T-helper 2 cell (primary cell): ENCODE data around the gene HAND2.

ENCODE experiments used
- DNase-seq, 5 experiments: peaks; one replicate each; pipeline versions ENCODE4 v3.0.0 to v3.0.0-alpha.2; 2012 to 2022

Gene HAND2

DNA sequence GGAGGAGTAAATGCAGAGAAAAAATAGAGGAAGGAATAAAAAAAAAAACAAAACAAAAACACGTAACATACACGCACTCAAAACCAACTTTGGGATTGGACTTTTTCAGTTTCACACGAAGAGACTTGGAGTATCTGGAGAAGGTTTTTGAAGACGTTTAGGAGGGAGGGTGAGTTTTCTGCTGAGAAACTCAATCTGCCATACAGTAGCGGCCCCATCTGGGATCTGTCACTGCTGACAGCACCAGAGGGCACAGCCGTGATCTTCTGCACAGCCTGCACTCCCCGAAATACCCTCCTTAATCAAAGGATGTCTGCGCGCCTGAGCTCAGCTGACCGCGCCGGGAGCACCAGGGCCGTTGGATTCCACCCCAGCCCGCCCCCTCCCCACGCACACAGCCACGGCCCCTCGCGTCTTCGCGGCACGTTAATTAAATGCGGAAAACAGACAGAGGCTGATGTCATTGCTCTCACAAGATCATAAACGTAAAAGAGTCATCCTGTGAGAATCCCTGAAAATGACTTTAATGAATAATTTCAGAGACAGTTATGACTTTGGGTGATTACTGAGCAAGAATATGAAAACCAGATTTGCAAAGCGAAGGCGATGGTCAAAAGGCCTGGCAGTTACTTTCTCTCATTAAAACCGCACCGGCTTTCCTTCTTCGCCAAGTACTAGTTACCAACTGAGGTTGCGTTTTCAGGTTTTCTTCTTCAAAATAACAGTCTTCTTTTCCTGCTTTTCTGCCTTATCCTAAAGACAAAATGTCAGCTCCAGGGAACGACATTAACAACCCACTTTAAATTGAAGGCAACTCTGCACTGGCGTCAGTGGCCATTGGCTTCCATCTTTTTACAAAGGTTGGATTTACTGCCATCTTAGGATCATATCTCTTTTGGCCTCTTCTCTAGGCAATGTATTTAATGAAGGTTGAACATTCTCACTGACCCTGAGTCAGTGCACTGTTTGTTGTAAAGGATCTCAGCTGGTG is 10.6 kb downstream of the HAND2 start:
- no peak for DNase-seq

DNA sequence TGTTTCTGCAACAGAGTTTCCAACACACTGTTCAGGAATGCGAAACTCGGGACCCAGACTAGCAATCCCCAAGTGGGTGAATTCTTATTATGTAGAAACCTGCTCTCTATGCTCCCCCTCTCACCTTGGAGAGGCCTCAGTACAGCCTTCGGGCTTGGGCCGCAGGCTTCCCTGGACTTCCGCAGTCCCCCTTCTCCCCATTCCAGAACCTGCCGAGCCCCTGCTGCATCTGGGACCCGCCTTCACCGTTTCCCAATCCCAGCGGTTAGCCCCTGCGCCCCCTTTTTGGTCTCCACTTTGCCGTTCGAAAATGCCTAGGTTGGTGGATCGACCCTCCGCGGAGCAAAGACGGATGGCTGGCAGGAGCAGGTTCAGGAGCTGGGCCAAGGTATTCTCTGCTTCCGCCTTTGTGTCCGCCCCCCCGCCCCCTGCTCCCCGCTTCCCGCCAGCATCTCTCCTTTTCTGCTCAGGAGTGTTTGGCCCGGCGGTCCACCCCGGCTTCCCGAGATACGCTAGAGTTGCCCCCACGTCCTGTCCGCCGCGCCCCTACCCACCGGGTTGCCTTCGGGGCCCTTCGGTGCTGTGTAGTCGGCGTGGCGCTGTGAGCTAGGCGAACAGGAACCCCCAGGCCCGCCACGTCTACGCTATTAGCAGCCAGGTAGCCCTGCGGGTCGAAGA is 11.5 kb downstream of the HAND2 start:
- no peak for DNase-seq

DNA sequence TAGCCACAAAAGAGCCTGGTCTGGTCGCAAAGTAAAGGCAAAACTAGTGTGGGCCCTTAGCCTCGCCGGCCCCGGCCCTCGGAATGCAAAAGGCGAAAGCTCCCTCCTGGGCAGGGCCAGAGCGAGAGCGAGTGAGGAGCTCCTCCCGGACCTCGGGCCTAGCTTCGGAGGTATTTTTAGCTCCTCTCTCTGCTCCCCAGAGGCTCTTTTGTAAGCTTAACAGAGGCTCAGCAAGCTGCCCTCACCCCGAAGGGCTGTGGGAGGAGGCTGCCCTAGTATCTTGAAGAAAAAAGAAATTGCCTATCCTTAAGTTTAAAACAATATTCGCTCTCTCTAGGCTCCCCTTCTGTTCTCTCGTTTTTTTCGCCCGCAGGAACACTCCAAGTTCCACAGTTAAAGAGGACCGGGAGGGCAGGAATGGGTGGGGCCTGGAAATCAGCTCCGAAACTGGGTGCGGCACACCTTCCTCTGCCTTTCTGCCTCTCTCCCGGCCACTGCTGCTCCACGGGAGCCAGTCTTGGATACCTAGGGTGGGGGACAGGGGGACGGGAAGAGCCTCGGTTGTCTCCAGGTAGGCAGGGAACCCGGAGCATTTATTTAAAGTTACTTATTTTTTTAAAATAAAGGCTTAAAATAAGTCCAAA is 12.1 kb downstream of the HAND2 start:
- no peak for DNase-seq

DNA sequence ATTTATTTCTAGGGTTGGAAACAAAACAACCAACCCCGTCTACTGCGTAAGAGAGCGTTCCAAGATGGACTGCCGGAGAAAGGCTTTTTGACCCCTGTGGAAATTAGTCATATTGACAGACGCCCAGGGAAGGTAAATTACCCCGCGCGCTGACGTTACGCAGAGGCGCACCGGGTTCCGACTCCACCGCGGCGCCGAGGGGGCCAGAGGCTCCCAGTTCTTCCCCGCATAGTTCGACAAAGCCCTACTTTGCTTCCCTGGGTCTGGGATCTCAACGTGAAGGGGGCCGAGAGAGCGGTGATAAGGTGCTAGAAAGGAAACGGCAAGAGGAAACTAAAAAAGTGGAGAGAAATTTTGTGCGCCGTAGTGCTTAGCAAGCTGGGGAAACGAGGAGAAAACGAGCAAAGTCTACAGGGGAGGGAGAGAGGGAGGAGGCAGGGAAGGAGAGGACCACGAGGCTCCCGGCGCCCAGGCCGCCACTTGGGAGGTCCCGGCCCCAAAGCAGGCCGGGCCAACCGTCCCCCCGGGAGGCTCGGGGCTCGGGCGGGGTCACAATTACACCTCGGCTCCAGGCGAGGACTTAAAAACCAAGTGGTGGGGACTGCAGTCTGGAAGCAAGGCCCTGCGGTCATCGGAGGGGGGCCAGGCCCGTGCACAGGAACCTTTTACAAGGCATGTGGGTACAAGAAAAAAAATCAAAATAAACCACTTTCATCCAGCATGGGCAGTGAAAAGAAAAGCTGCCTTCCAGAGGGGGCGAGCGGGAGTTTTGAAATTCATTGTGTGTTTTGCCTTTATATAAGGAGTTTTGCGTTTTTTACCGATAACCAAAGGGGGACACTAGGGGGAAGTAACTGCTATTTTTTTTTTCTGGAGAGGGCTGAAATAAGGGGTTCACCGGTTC is 13.2 kb downstream of the HAND2 start:
- DNase-seq: no peak

DNA sequence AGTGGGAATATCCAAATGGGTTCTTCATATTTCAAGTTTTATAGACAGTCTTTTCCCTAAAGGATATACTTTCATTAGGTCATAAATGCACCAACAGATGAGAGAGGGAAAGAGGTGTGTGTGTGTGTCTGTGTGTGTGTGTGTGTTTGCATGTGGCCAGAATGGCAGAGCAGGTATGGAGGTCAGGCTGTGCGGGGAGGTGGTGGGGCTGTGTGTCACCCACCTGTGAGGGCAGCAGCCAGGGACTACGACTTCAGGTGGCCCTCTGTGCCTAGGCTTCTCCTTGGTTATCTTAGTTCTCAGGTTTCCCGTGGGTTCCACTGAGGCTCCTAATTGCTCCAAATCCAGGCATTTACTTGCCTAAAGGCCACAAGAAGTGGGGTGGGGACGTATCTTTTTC is 14.6 kb downstream of the HAND2 start:
- DNase-seq: no peak

DNA sequence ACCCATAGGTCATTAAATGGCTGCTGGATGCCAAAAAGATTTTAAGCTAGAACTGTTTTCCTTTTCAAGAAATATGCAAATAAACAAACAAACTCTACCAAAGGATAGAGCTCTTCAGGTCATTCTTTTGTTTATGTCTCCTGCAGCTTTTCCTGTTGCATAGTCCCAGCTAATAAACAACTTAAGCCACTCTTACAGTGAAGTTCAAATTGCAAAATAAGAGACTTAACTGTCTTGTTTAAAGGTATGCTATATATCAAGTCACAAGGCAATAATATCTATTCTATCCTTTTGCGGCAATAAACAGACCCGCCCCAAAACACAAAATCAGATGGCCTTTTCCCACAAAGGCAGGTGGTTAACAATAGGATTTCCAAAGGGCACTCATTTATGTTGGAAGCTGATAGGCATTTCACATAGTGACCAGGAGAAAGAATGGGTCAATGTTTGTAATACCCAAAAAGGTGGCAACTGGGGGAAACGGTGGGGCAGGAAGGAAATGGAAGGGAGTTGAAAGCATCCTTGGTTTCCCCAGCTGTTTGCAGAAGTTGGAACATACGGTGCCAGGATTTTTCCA is 15.3 kb downstream of the HAND2 start:
- no peak for DNase-seq

DNA sequence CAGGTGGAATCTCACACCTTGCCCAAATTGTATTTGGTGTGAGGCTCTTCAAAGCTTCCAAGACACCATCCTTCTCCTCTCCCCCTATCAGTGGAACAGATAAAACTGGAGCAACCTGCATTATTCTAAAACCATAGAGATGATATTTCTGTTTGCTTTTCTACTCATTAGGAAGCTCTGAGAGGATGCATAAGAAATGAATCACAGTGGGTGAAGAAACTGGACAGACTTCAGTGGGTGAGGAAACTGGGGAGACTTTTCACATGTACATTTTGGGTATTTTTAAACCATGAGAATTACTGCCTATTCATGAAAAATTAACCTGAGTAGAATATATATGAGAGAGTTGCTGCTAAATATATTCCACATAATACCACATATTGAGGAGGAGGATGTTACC is 16.4 kb downstream of the HAND2 start:
- DNase-seq: no peak

DNA sequence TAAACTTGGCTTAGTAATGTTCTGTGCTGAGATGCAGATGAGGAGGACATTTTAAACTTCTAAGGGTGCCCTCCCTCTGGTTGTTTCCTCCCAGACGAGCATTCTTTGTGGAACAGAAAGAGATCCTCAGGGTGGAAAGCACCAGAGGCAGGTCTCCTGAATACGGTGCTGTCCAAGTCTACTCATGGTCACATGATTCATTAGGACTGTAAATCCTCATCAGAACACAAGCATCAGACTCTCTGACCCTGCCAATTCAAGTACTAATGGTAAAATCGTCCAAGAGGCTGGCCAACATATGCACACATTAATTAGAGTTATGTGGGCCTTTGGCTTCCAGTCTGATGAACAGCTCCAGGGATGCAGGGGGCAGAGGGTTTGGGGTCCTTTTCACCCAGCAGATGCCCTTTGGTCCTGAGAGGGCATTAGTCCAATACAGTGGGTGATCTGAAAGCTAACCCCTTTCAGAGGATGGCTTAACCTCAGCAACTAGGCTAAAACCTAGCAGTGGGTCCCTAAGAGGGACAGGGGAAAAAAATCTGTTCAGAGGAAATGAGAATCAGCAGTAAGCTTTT is 18.2 kb downstream of the HAND2 start:
- no peak for DNase-seq

DNA sequence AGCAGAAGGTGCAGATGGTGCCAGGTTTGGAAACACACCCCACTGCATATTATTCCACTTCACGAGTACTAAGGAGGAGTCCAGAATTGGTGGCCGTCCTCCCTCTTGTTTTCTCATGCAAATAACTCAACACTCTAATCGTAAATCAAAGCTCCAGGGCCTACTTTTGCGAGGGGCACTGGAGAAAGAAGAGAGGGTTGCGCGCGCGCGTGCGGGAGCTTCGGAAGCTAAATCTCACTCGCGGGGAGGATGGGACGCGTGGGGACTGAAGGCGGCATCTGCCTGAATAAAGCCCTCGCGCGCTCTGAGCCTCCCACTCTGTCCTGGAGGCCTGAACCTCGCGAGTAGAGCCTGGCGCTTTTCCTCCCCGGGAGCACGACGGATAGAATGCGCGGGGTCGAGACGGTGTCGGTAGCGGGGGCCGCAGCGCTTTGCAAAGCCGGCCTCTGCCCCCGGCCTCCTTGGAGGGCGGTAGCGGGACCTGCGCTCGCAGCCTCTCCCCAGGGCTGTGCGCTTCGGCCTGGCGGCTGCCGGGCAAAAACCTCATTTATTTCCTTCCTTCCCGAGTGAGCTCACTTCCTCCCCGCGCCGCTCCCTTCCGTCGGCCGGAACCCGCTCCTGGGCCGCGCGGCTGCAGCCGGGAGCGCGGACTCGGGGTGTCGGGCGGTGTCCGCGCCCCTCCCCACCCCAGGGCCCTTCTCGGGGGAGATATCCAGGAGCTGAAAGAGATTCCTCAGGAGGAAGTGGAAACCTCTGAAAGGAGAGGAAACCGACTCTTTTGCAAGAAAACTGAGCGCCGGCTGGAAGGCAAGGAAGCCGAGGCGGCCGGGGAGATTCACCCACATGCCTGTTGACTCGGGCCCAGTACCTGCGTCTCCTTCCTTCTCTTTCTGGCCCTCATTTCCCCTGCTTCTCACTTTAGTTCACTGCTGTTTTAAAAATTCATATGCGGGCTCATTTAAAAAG is 20.7 kb downstream of the HAND2 start:
- no peak for DNase-seq

DNA sequence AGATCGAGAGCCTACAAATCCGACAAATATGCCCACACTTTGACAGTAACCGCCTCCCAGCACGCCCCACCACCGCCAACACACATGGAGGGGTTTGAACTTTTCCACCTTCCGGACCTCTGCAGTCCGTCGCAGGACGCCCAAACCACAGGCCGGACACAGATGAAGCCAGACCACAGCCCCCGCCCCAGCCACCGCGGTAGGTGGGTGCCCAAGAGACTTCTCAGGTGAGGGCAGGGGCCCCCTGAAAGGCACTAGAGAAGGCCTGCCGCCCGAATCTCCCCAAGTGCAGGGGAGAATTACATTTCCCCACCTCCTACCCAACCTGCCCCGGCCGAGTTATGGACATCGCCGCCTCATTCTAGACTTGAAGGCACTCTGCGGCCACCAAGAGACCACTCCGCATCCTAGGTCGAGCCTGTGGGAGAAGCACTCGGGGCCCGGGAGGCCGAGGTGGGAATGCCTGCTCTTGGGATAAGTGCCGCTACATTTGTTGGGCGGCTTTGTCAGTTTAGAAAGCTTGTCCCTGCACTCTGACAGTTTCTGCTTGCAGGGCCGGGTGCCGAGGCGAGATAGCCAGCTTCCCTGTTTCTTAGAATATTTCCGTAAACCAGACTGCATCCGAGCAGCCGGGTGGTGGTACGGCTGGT is 21.5 kb downstream of the HAND2 start:
- DNase-seq: no peak

DNA sequence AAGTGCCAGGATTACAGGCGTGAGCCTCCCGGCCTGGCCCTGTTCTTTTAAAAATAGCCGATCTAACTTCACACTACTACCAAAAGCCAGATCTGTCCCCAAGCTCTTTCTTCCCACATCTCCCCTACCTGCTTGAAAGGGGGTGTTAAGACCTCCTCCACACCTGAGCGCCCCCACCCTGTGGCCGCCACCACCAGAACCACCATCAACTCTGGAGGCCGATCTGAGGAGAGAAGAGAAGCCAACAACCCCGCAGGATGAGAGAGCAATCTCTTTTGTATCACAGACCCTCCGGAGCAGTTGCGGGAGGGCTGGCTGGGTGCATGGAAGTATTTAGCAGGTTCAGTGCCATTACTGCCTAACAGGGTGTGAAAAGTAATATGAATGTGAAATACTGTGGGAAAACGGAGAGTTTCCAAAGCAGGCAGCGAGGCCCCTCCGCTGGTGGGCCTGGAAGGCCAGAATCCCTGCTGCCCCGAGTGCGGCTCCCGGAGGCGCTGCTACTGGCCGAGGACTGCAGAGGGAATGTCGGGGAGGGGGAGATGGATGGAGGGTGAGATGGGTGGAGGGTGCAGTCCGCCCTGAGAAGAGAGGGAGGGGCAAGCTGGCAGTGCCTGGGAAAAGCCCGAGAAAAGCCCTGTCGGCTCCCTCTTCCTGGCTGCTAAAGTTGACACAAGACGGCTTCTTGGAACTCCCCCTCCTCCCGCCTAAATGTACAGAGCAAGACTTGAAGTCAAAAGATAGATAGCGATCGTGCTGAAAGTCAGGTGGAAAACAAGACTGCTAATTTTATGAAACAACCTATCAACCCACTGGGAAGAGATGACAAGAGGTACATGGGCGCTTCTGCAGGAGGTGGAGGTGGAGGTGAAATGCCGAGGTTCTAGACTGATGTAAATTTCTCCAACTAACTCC is 22.3 kb downstream of the HAND2 start:
- DNase-seq: no peak

DNA sequence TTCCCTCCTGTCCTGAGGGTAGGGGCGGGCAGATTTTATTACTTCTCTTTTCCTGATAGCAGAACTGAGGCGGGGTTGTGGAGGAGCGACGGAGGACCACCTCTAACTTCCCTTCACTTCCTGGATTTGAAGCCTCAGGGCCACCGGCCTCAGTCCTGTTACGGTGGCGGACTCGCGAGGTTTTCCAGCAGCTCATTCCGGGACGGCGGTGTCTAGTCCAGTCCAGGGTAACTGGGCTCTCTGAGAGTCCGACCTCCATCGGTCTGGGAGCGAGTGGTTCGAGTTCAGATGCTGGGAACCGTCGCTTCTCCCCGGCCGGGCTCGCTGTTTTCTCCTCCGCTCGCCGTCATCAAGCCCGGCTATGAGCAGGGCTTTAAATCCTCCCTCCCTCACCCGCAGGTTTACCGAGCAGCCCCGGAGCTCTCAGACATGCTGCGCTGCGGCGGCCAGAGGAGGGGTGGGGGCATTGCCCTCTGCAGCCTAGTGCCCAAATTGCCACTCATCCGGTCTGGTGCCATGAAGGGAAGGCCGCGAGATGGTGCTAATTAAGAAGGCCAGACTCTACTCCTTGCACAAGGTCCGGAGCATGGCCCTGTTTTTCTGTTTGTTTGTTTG is 23.3 kb downstream of the HAND2 start:
- no peak for DNase-seq

DNA sequence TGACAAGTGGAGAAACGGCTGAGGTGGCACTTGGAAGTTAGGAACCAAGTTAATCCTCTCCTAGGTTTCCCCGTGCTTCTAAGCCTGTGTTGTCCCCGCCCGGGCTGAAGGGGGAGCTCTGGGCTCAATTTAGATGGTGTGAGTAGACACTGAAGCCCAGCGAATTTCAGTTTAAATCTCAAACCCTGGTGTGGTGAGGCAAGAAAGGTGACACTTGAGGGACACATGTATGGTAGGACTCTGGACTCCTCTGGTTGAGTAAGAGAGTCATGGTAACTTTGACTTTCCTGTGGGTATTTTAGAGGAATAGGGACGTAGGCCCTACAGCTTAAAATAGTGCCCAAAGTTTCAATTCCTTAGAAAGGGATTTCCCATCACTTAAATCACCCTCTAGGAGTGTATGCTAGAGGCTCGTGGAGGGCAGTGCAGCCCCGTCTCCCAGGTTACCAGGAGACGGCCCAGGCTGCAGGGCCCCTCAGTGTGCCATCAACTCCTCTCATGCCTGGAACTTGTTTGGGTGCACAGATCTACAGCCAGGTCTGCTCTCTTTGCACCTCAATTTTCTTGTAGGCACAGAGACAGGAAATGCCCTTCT is 24.0 kb downstream of the HAND2 start:
- DNase-seq: peak in 2 of 5 experiments; percentile 22 to 45

DNA sequence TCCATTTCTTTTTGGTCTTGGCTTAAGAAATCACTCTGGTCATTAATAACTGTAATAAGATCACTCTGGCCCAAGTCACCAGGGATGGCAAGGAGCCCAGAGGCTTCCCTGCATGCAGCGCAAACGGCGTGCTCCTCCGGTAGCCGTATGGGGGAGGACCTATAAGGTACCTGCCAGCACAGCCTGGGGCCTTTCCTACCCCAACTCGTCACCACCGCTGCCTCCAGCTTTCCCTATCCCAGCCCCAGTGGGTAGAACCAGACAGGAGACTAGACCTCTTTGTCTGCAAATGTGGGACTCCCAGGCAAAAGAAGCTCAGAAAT is 25.9 kb downstream of the HAND2 start:
- DNase-seq: no peak

DNA sequence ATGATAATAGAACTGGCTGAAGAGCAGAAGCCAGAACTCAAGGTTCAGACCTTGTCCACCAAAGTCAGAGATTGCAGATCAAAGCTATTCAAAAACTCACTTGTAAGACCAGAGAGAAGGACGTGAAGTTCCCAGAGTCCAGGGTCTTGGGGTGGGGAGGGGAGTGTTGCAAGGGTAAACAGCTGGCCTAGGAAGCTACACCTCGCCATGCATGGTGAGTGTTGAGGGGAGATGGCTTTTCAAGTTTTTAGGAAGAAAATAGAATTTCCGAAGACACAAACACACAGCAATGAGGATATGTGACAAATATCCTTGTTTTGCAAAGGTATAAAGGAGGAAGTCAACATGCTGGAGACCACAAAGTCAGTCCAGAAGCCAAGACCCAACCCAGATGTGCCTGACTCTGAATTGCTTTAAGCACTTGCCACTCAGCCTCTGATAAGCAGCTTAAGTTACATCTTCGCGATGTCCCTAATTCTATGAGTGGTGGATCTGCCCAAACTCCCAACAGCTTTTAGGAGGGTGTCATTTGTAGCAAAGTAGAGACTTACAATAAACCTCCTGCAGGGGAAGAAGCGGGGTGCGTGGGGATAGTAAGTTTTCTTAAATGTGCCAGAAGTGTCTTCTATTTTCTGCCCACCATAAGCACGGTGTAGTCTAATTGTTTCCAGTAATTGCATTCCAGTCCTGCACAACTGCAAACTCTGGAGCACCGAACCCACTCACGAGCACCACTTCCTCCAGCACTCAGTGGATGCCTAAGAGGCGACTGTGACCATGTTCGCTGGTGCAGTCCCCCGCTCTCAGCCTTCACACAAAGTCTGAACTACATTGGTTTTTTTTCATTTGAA is 26.5 kb downstream of the HAND2 start:
- DNase-seq: no peak

DNA sequence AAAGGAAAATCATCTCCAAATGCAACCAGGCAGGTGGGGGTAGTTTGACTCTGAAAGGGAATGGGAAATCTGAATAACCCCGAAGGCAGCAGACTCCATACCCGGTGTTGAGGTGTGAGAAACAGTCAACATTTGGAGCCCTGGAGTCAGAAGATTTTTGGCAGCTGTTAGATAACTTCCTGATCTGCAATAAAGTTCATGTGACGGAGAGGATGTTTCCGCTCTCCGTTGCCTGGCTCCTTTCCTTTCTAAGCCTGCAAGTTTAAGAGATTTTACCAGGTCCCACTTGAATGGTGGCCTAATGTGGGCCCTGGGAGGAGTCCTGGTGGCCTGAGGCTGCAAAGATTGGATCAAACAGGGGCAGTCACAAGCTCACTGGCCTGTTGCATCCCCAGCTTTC is 27.7 kb downstream of the HAND2 start:
- DNase-seq: no peak

DNA sequence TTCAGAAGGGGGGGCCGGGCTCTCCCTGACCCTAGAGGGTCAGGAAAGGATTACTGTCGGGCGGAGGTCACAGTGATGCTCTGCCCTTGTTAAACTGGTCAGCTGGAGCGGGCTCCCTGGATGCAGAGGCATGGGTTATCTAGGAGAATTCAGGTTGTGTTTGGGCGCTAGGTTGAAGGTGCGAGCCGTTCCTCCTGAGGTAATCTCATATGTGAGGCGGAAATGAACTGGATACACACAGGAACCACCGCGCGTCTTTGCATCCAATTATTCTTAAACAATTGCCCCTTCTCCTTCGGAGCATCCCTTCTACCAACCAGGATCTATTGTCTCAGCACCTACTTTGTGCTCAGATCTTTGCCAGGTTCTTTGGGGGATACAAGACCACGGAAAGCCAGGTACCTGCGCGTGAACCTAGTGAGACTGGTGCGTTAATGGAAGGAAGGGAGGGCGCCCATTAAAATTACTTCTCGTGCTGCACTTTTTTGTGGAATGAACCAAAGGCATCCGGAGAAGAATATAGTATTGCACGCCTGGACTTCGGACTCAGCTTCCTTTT is 28.4 kb downstream of the HAND2 start:
- DNase-seq: no peak
